A549 (cell line): ENCODE measurements around the gene ZFYVE19.

Source experiments
- CHD2 ChIP-seq: fragments of 150-350 bp; IDR thresholded peaks from 2 replicates; pipeline ENCODE4 v1.6.1; 2014; ENCODE audit warnings: low read length; ENCODE audit not compliant: partially characterized antibody
- MAFK ChIP-seq: fragments of 450-650 bp; IDR thresholded peaks from 2 replicates; pipeline ENCODE4 v1.6.1; 2014; ENCODE audit not compliant: partially characterized antibody
- TF ChIP-seq, protein P1 (sequence below): fragments of >200 bp; sonication (Bioruptor Twin); formaldehyde crosslinking; IDR thresholded peaks from 3 replicates; pipeline ENCODE4 v1.5.1; 2016
- TF ChIP-seq, protein P2 (sequence below): fragments of 200-600 bp; sonication (generic); IDR thresholded peaks from 2 replicates; pipeline ENCODE4 v1.6.1; 2016; ENCODE audit warnings: antibody characterized with exemption, mild to moderate bottlenecking, moderate library complexity

DNA sequence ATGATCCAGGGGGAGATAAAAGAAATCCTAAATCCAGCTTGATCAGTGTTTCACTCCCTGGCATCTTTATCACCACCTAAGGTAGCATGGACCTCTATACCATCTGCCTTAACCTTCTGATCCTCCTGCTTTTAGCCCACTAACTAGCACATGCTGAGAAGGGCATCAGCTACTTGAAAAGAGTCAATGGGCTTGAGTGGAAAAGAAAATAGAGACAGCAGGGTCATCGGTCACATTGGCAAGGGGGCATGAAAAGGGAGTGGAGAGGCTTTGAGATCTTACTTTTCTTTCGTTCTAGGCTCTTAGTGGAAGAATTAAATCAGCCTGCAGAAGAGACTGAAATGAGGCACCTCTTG lies 239 bp upstream of the ZFYVE19 start:
- TF ChIP-seq MAFK, result no peak
- no peak for TF ChIP-seq CHD2
- TF ChIP-seq, protein P1, sequence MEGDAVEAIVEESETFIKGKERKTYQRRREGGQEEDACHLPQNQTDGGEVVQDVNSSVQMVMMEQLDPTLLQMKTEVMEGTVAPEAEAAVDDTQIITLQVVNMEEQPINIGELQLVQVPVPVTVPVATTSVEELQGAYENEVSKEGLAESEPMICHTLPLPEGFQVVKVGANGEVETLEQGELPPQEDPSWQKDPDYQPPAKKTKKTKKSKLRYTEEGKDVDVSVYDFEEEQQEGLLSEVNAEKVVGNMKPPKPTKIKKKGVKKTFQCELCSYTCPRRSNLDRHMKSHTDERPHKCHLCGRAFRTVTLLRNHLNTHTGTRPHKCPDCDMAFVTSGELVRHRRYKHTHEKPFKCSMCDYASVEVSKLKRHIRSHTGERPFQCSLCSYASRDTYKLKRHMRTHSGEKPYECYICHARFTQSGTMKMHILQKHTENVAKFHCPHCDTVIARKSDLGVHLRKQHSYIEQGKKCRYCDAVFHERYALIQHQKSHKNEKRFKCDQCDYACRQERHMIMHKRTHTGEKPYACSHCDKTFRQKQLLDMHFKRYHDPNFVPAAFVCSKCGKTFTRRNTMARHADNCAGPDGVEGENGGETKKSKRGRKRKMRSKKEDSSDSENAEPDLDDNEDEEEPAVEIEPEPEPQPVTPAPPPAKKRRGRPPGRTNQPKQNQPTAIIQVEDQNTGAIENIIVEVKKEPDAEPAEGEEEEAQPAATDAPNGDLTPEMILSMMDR, result no peak
- TF ChIP-seq, protein P2, sequence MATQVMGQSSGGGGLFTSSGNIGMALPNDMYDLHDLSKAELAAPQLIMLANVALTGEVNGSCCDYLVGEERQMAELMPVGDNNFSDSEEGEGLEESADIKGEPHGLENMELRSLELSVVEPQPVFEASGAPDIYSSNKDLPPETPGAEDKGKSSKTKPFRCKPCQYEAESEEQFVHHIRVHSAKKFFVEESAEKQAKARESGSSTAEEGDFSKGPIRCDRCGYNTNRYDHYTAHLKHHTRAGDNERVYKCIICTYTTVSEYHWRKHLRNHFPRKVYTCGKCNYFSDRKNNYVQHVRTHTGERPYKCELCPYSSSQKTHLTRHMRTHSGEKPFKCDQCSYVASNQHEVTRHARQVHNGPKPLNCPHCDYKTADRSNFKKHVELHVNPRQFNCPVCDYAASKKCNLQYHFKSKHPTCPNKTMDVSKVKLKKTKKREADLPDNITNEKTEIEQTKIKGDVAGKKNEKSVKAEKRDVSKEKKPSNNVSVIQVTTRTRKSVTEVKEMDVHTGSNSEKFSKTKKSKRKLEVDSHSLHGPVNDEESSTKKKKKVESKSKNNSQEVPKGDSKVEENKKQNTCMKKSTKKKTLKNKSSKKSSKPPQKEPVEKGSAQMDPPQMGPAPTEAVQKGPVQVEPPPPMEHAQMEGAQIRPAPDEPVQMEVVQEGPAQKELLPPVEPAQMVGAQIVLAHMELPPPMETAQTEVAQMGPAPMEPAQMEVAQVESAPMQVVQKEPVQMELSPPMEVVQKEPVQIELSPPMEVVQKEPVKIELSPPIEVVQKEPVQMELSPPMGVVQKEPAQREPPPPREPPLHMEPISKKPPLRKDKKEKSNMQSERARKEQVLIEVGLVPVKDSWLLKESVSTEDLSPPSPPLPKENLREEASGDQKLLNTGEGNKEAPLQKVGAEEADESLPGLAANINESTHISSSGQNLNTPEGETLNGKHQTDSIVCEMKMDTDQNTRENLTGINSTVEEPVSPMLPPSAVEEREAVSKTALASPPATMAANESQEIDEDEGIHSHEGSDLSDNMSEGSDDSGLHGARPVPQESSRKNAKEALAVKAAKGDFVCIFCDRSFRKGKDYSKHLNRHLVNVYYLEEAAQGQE, result no peak
